Gastrocnemius medialis (tissue), 4 donors: ENCODE data around the gene PTDSS2. TPM values are rescaled to one million over a fixed set of nuclear protein-coding genes. Genes with fewer than 3 reads are reported as not detected.

ENCODE experiments used
- ATAC-seq, 2 donors: fragments of 150-250 bp; one replicate each; pipeline ENCODE4 v1.9.1; 2016
- DNase-seq, 2 donors: peaks; one replicate each; pipeline ENCODE4 v3.0.0-alpha.2; 2019
- H3K27ac ChIP-seq, 4 donors: fragments of 200-600 bp; sonication (generic); 1 replicate in 1 of 4; 2 replicates in 3 of 4; pipeline ENCODE4 v1.5.1; 2016 to 2018; ENCODE audit warnings: mild to moderate bottlenecking in 2 of 4, moderate library complexity in 1 of 4
- H3K27me3 ChIP-seq, 3 donors: fragments of 200-600 bp; sonication (generic) in 2 of 3; 1 replicate in 1 of 3; 2 replicates in 2 of 3; pipeline versions ENCODE4 v1.5.1 to v1.6.0; 2016 to 2019; ENCODE audit warnings: mild to moderate bottlenecking in 1 of 3, moderate library complexity in 1 of 3
- H3K36me3 ChIP-seq, 2 donors: fragments of 200-600 bp; sonication (generic) in 1 of 2; one replicate each; pipeline ENCODE4 v1.5.1; 2017 to 2018
- H3K4me1 ChIP-seq, 2 donors: fragments of 200-600 bp; sonication (generic) in 1 of 2; one replicate each; pipeline ENCODE4 v1.5.1; 2016 to 2017; ENCODE audit warnings: mild to moderate bottlenecking in 2 of 2
- H3K4me3 ChIP-seq, 4 donors: fragments of 200-600 bp; sonication (generic) in 3 of 4; 1 replicate in 1 of 4; 2 replicates in 3 of 4; pipeline ENCODE4 v1.5.1; 2016 to 2019; ENCODE audit warnings: mild to moderate bottlenecking in 2 of 4
- H3K9me3 ChIP-seq, 3 donors: fragments of 200-600 bp; sonication (generic) in 2 of 3; 1 replicate in 1 of 3; 2 replicates in 2 of 3; pipeline ENCODE4 v1.5.1; 2016 to 2019
- POLR2A ChIP-seq, 2 donors: fragments of 450-650 bp; IDR thresholded peaks; one replicate each; pipeline ENCODE4 v1.6.1; 2017; ENCODE audit warnings: antibody characterized with exemption in 2 of 2, mild to moderate bottlenecking in 2 of 2, moderate library complexity in 2 of 2
- in situ Hi-C, 4 donors: fragments of 200-750 bp; cut with MboI; loops; one replicate each; pipeline versions ENCODE4 v1.15.0 to v1.8.0; 2017; ENCODE audit warnings: low sequenced_read_pairs in 4 of 4
- intact Hi-C: fragments of 100-400 bp; cut with DNase I; formaldehyde crosslinking; loops from one replicate; pipeline ENCODE4 v1.15.1; 2023; ENCODE audit warnings: low total_unique reads
- total RNA-seq, 4 donors: library from RNA; depleted of rRNA; stranded (reverse); fragments of >200 nt; gene quantifications; one replicate each; pipeline versions ENCODE4 v1.1.0 to v1.2.3, GENCODE V29; 2016
- TF ChIP-seq, protein P1 (sequence below), 5 experiments: fragments of 450-650 bp in 3 of 5; fragments of 200-600 bp in 2 of 5; sonication (generic) in 2 of 5; IDR thresholded peaks in 4 of 5; conservative IDR thresholded peaks in 1 of 5; 1 replicate in 4 of 5; 2 replicates in 1 of 5; pipeline ENCODE4 v1.5.1; 2016 to 2019; ENCODE audit warnings: antibody characterized with exemption in 5 of 5, mild to moderate bottlenecking in 3 of 5, moderate library complexity in 3 of 5

PTDSS2 gene
- total RNA-seq, 4 donors from 2014 or later: 21.7 to 31.5 (median 23.7) TPM

GRCh38 chr11:416051-416756 lies 33.9 kb upstream of the PTDSS2 start:
- no peaks in the 10 kb centered on the region for H3K36me3 ChIP-seq
- peak overlapping the region; percentile 60 to 74 (median 68) for H3K27ac ChIP-seq
- in situ Hi-C loops: no loop called here
- TF ChIP-seq, protein P1, sequence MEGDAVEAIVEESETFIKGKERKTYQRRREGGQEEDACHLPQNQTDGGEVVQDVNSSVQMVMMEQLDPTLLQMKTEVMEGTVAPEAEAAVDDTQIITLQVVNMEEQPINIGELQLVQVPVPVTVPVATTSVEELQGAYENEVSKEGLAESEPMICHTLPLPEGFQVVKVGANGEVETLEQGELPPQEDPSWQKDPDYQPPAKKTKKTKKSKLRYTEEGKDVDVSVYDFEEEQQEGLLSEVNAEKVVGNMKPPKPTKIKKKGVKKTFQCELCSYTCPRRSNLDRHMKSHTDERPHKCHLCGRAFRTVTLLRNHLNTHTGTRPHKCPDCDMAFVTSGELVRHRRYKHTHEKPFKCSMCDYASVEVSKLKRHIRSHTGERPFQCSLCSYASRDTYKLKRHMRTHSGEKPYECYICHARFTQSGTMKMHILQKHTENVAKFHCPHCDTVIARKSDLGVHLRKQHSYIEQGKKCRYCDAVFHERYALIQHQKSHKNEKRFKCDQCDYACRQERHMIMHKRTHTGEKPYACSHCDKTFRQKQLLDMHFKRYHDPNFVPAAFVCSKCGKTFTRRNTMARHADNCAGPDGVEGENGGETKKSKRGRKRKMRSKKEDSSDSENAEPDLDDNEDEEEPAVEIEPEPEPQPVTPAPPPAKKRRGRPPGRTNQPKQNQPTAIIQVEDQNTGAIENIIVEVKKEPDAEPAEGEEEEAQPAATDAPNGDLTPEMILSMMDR (IDR thresholded peaks at IDR 0.05 in 4 of 5, conservative IDR thresholded peaks at IDR 0.05 in 1 of 5): no peak
- no peak for TF ChIP-seq POLR2A (IDR thresholded peaks at IDR 0.05)
- no peaks in the 10 kb centered on the region for H3K4me1 ChIP-seq
- H3K27me3 ChIP-seq: peaks cover 28 to 54% (median 39%) of the 10 kb centered on the region in 3 donors
- no peak for DNase-seq
- no peaks in the 10 kb centered on the region for H3K9me3 ChIP-seq
- peak overlapping the region; percentile 42 to 56 (median 50) for H3K4me3 ChIP-seq
- intact Hi-C loops: no loop called here
- ATAC-seq: no peak

DNA sequence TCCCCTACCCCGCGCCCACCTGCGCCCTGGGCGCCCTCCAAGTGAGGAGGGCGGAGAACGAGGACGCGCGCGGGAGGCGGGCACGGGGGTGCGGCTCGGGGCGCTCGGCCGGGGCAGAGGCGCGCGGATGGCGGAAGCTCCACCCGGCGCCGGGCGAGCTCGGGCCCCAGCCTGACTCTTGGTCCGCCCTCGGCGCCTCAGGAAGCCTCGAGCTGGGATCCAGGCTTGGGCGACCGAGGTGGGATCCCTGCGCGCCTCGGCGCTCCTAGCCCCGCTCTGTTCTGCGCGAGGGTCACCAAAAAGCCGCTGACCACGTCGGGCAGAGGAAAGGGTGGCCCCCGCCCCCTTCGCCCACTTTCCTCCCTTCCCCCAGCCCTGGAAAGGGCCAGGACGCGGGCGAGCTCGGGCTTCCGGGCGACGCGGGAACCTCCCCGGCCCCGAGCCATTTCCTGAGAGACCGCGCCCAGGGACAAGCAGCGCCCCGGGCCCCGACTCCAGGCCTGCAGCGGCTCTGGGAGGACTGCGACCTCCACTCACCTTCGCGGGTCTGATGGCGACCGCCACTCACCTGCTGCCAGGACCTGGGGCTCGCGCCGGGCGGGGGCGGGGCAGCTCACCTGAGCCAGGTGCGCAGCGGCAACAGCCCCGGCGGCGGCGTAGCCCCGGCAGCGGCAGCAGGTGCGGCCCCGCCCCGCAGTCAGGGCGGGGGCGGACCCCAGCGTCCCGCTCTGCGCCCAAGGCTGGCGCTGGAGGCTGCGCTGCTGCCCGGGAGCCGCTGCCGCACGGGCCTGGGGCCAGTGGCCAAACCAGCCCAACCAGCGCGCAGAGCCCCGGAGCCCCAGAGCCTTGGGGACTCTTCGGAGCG lies 33.1 kb upstream of the PTDSS2 start:
- no peaks in the 10 kb centered on the region for H3K9me3 ChIP-seq
- in situ Hi-C loops: no loop called here
- DNase-seq: no peak
- no peaks in the 10 kb centered on the region for H3K36me3 ChIP-seq
- intact Hi-C loops: no loop called here
- TF ChIP-seq POLR2A (IDR thresholded peaks at IDR 0.05): peak; percentile 15 to 23
- TF ChIP-seq, protein P1 (IDR thresholded peaks at IDR 0.05 in 4 of 5, conservative IDR thresholded peaks at IDR 0.05 in 1 of 5): no peak
- peak overlapping the region; percentile 60 to 74 (median 68) for H3K27ac ChIP-seq
- H3K27me3 ChIP-seq: peaks cover 28 to 54% (median 39%) of the 10 kb centered on the region in 3 donors
- peak overlapping the region; percentile 42 to 56 (median 50) for H3K4me3 ChIP-seq
- peak; percentile 36 to 51 for ATAC-seq
- H3K4me1 ChIP-seq: no peaks in the 10 kb centered on the region

- H3K27ac ChIP-seq: no peak overlapping the region
- no peak for ATAC-seq
Observed at GRCh38 chr11:417652-418342, 32.3 kb upstream of the PTDSS2 start.

More at GRCh38 chr11:417652-418342, 32.3 kb upstream of the PTDSS2 start:
- TF ChIP-seq, protein P1 (IDR thresholded peaks at IDR 0.05 in 4 of 5, conservative IDR thresholded peaks at IDR 0.05 in 1 of 5): no peak
- no peak for TF ChIP-seq POLR2A (IDR thresholded peaks at IDR 0.05)
- H3K4me1 ChIP-seq: no peaks in the 10 kb centered on the region
- no peaks in the 10 kb centered on the region for H3K9me3 ChIP-seq
- no peaks in the 10 kb centered on the region for H3K36me3 ChIP-seq
- in situ Hi-C loops (no loop called here), intact Hi-C loops (no loop called here)
- peaks cover 32 to 54% (median 39%) of the 10 kb centered on the region in 3 donors for H3K27me3 ChIP-seq
- no peak for DNase-seq
- peak overlapping the region in 2 of 4 donors; percentile 51 to 56 for H3K4me3 ChIP-seq
